ENCODE results near the gene FKBP4.
"Not testable (repeated sequence)": the region's sequence is repeated elsewhere in the genome, so short reads cannot be mapped to it uniquely, and the experiment has no call there.

The FKBP4 gene

DNA sequence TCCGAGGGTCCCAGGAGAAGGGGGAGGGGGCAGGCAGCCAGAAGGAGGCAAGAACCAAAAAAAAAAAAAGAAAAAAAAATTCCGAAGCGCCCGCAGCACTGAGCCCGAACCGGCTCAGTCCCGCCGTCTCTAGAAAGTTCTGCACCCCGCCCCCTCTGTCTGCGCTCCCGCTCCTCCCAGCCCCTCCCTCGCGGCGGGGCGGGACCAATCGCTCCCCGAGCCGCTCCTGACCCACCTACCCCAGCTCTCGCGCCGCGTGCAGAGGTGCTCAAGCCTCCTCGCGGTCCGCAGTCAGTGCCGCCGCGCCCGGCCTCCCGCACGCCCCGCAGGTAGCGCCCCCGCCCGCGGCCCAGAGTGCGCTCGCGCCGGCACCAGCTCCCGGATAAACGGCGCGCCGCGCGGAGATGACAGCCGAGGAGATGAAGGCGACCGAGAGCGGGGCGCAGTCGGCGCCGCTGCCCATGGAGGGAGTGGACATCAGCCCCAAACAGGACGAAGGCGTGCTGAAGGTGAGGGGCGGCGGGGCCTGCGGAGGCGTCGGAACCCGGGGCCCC, at the start of gene FKBP4:
Gene FKBP4, plus strand, starts transcription at position 235 of the 554 bp plus-strand sequence. Its CDS starts 170 bp downstream, at position 405.
- no peak for DNase-seq (ENCODE audit: low read depth)

DNA sequence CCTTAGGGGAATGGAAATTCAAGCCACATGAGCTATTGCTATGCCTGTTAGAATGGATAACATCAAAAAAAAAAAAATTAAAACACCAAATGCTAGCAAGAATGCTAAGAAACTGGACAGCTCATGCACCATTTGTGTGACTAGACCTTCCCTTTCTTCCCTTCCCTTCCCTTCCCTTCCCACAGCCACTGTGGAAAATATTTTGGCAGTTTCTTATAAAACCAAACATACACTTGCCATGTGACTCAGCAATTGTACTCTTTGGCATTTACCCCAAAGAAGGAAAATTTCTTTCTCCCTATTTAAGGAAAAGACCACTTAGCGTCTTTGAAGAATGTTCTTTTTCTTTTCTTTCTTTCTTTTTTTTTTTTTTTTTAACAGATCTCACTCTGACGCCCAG, 49.1 kb upstream of the FKBP4 start:
- no peak for DNase-seq (ENCODE audit: low read depth)

- DNase-seq (ENCODE audit: low read depth): no peak
These were observed 45.2 kb upstream of the FKBP4 start for GRCh38 chr12:2749580-2749979.

DNA sequence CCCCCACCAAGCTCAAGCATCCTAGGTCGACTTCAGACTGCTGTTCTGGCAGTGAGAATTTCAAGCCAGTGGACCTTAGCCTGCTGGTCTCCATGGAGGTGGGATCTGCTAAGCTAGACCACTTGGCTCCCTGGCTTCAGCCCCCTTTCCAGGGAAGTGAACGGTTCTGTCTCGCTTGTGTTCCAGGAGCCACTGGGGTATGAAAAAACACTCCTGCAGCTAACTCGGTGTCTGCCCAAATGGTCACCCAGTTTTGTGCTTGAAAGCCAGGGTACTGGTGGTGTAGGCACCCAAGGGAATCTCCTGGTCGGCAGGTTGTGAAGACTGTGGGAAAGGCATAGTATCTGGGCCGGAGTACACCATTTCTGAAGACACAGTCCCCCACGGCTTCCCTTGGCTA, 44.6 kb upstream of the FKBP4 start:
- no peak for DNase-seq (ENCODE audit: low read depth)

GRCh38 chr12:2751230-2751629, 43.5 kb upstream of the FKBP4 start:
- DNase-seq (ENCODE audit: low read depth): no peak

- DNase-seq (ENCODE audit: low read depth): no peak
These were observed 43.1 kb upstream of the FKBP4 start for GRCh38 chr12:2751686-2752085.

DNA sequence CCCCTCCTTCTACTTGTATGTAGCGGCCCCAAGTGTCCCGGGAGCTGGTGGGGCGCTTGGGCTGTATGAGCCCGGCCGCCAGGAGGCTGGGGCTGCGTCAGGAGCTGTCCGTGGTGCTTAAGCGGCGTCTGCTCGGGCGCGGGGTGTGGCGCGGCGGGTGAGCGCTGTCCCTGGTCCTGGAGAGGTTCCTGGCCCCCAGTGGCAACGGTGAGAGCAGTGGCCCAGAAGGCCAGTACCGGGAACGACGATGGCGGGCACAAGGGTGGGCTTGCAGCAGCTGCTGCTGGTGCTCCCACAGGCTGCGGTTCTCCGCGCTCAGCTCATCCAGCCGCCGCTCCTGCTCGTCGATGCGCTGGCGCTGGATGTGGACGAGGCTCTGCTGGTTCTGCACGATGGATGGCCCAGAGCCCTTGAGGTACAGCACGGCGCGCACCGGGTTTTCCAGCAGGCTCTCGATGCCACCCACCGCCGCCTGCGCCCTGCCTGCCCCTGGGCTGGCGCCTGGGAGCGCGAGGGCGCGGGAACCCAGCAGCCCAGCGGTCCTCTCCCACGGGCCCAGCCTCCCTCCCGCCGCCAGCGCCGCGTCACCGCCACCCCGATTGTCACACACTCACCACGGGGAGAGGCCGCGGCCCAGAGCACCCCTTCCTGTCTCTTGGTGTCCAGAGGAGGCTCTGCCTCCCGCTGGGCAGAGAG, 41.9 kb upstream of the FKBP4 start:
- DNase-seq (ENCODE audit: low read depth): no peak

DNA sequence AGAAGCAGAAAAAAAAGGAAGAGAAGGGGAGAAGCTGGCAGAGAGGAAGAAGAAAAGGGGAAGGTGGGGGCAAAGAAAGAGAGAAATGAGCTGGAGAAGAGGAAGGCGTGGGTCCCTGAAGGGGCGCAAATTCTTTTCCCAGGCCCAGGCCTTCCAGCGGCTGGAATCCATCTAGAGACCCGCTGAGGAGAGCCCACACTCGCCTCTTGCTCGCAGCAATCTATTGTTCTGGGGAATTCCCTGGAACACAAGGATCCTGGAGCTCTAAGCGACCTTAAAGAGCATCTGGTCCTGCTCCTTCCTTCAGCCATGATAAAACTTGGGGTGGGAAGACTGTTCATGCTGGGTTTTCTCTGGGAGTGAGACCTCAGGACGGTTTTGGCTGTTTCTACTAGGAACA, 41.2 kb upstream of the FKBP4 start:
- DNase-seq (ENCODE audit: low read depth): no peak

- DNase-seq (ENCODE audit: low read depth): no peak
These were observed 40.6 kb upstream of the FKBP4 start for GRCh38 chr12:2754208-2754607.

GRCh38 chr12:2756756-2757155, 38.0 kb upstream of the FKBP4 start:
- no peak for DNase-seq (ENCODE audit: low read depth)

DNA sequence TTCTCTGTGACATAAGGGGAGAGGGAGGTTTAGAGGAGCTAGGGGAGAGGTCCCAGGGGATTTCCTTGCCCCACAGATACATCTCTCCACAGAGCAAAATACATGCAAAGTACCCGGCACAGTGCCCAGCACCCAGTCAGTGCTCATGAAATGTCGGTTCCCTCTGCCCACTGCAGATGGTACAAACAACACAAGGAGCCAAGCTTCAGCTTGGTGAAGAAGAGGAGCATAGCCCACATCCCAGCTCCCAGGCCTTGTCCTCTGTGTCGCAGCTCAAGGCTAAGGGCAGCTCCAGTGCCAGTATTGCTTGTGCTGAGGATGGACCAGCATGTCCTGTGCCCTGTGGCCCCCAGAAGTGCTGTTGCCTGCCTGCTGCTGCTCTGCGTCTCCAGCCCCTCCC, 35.0 kb upstream of the FKBP4 start:
- no peak for DNase-seq (ENCODE audit: low read depth)

DNA sequence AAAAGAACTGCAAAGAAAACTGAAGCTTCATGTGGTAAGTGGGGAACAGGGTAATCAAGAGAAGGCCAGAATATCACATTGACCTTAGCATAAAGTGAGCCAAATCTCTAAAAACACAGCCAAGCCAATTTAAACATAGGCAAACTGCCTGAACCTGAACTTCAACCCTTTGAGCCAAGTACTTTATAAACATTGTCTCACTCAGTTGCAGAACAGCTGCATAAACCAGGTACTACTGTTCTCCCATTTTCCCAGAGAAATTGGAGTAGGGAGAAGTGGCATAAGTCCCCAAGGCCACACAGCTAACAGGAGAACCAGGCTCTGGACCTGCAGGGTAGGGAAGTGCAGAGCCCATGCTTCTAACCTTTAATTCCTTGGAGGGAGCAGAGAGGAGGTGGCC, 30.4 kb upstream of the FKBP4 start:
- no peak for DNase-seq (ENCODE audit: low read depth)

DNA sequence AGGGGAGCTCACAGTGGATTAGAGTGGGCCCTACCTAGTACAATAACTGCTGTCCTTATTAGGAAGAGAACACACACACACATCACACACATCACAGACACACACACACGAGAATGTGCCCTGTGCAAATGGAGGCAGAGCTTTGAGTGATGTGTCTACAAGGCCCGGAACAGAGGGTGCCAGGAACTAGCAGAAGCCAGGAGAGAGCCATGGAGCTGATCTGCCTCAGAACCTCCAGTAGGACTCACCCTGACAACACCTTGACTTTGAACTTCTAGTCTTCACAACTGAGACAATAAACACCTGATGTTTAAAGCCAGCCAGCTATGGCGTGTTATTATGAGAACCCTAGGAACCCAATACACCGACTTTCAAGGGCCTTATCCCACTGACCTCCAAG, 29.7 kb upstream of the FKBP4 start:
- DNase-seq (ENCODE audit: low read depth): no peak

GRCh38 chr12:2765608-2766007, 29.2 kb upstream of the FKBP4 start:
- no peak for DNase-seq (ENCODE audit: low read depth)

- no peak for DNase-seq (ENCODE audit: low read depth)
These were observed 26.4 kb upstream of the FKBP4 start for GRCh38 chr12:2768224-2768961.

- DNase-seq (ENCODE audit: low read depth): no peak
These were observed 24.8 kb upstream of the FKBP4 start for GRCh38 chr12:2769866-2770533.

GRCh38 chr12:2770544-2770943, 24.2 kb upstream of the FKBP4 start:
- not testable (repeated sequence) for DNase-seq (ENCODE audit: low read depth)

DNA sequence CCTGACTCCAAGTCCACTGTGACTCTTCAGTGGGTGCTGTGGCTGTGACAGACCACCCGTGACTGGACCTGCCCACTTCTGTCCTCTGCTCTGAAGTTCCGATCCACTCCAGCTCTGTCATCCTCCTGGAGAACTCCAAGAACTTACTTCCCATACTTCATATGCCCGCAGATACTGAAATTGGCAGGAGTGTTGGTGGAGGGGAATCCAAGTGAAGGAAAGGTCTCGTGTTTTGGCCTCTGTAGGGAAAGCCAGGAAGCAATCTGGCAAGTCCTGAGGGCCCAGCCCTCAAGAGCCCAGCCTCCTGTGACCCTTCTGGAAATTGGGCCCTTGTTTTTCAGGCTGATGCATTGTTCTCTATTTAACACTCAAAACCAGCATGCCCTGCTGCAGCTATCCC, 22.4 kb upstream of the FKBP4 start:
- DNase-seq (ENCODE audit: low read depth): no peak

- DNase-seq (ENCODE audit: low read depth): no peak
These were observed 21.4 kb upstream of the FKBP4 start for GRCh38 chr12:2773199-2773875.

DNA sequence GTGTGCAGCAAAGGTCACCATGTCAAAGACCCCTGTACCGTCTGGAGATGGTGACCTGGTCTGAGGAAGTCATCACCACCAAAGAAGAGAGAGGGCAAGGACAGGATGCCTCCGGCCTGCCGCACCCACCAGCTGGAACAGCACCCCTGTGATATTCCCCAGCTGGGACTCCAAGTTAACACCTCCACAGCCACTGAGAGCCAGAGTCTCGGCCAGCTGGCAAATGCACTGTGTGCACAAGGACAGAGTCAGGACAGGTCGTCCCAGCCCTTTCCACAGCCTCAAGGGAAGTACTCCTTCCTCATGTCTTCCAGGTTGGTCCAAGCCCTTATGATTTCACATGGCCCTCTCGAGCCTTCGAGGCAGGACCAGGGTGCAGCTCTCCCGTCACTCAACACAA, 19.3 kb upstream of the FKBP4 start:
- no peak for DNase-seq (ENCODE audit: low read depth)

GRCh38 chr12:2776129-2776806, 18.5 kb upstream of the FKBP4 start:
- DNase-seq (ENCODE audit: low read depth): no peak

DNA sequence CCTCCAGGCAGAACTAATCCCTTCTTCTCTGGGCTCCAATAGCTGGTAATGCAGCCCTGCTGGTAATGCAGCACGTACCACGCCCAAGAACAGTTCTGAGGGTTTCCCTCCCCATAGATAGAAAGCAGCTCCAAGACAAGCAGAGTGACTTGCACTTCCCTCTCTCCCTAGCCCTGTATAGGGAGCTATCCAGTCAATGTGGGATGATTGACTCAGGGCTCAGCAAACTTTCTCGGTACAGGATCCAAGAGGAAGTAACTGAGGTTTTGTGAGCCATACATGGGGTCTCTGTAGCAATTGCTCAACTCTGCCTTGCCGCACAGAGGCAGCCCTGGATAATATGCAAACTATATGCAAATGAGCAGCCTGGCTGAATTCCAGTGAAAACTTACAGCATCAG, 15.5 kb upstream of the FKBP4 start:
- DNase-seq (ENCODE audit: low read depth): no peak
